GM21576 (cell line): Measurements from ENCODE around the gene TRAPPC6A.
A peak's percentile ranks its signal among the peaks of the same experiment; 100 is the strongest.

Experiments used
- ATAC-seq: cut with Tn5 transposase; IDR thresholded peaks from one replicate; pipeline ENCODE4 v1.9.1; 2021; ENCODE audit warnings: mild to moderate bottlenecking, moderate library complexity; ENCODE audit not compliant: unreplicated experiment

TRAPPC6A gene

DNA sequence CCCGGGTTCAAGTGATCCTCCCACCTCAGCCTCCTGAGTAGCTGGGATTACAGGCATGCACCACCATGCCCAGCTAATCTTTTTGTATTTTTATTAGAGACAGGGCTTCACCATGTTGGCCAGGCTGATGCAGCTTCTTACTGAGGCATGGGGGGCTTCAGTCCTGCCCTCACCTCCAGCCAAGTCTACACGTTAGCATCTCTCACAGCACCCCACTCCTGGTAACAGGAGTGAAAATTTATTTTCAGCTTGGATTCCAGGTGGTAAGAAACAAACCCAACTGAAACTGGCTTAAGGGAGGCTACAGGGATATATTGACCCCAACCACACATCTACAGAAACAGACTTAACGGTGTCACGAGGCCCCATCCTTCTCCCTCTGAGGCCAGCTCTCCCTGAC, 27.9 kb downstream of the TRAPPC6A start:
- ATAC-seq, result no peak

- no peak for ATAC-seq
Observed at GRCh38 chr19:45149129-45149528, 28.9 kb downstream of the TRAPPC6A start.

DNA sequence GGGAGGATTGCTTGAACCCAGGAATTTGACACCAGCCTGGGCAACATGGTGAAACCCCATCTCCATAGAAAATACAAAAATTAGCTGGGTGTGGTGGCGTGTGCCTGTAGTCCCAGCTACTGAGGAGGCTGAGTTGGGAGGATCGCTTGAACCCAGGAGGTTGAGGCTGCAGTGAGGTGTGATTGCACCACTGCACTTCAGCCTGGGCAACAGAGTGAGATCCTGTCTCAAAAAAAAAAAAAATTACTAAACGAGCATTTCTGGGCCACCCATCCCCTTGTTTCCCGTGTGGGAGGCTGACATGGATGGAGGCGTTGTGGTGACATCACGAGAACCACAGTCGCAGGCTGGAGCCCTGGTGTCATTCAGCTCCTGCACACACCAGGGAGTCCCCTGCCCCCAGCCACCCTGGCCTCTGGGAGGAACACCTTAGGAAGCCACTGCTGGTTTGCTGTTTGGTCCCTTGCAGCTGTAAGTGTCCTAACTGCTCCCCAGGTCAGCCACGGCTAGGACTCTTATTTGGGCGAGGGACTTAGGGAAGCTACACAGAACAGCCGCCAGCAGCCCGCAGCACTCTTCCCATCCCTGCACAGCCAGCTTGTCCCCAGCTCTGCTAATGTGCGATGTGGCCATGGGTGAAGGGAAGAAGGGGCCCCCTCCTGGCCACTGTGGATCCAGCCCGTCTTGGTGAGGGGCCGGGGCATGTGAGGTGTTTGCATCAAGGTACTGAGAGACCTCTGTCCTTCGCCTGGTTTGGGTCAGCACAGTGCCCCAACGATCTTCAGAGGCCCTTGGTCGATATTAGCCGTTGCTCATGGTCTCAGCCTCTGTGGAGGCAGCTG, 30.0 kb downstream of the TRAPPC6A start:
- ATAC-seq, result no peak

DNA sequence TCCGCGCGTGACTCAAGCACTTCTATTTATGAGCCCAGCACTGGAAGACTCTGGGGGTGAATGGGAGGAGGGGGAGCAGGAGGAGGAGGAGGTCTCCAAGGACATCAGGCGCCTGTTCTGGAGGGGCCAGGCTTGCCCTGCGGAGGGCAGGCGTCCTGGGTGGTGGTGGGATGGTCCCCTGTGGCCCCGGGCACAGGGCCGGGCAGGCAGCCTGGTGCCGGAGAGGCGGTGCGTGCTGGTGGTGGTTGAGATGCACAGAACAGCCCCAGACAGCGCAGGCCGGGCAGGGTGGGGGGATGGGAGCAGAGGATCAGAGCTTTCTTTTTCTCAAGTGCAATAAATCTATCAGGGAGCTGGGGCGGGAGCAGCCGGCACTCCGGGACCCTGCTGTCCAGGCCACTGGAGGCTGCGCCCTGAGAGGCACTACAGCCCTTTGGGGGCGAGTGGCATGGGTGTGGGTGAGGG, 31.3 kb downstream of the TRAPPC6A start:
- ATAC-seq, result no peak

DNA sequence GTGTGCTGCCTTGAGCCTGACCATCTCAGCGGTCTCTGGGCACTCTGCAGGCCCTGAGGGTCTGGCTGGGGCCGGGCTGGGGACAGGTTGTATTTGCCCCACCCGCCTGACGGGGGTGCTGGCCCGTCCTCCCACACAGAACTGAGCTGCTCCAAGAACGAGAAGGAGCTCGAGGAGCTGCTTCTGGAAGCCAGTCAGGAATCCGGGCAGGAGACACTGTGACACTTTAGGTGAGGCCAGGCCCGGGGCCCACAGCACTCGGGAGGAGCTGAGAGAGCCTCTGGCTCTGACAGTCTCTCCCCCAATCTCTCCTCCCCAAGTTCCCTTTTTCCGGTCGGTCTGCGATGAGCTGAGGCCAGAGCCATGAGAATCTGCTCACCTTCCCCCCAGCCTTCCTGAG, 31.8 kb downstream of the TRAPPC6A start:
- no peak for ATAC-seq

DNA sequence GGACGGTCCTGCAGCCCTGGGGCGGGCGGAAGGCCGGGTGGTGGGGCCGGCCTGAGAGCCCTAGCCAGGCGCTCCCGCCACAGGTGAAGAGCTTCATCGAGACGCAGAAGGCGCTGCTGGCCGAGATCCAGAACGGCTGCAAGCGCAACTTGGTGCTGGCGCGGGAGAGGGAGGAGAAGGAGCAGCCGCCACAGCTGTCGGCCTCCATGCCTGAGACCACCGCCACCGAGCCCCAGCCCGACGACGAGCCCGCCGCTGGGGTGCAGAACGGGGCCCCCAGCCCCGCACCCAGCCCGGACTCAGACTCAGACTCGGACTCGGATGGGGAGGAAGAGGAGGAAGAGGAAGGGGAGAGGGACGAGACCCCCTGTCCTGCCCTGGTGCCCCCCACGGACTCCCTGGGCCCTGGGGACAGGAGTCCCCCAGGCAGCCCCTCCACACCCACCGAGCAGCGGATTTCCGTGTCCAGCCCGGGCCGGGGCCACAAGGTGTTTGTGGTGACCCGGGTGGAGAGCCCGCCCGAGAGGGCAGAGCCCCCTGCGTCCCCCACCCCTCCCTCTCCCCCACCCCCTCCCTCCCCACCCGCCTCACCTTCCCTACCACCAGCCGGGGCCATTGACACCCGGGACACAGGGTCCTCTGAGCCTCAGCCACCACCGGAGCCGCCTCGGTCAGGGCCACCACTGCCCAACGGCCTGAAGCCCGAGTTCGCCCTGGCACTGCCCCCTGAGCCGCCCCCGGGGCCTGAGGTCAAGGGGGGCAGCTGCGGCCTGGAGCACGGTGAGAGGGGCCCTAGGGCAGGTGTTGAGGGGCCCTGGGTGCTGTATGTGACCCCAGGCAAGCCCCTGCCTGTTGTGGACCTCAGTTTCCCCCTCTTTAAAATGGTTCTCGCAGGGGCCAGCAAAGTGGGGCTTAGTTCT, 32.5 kb downstream of the TRAPPC6A start:
- ATAC-seq, result no peak

DNA sequence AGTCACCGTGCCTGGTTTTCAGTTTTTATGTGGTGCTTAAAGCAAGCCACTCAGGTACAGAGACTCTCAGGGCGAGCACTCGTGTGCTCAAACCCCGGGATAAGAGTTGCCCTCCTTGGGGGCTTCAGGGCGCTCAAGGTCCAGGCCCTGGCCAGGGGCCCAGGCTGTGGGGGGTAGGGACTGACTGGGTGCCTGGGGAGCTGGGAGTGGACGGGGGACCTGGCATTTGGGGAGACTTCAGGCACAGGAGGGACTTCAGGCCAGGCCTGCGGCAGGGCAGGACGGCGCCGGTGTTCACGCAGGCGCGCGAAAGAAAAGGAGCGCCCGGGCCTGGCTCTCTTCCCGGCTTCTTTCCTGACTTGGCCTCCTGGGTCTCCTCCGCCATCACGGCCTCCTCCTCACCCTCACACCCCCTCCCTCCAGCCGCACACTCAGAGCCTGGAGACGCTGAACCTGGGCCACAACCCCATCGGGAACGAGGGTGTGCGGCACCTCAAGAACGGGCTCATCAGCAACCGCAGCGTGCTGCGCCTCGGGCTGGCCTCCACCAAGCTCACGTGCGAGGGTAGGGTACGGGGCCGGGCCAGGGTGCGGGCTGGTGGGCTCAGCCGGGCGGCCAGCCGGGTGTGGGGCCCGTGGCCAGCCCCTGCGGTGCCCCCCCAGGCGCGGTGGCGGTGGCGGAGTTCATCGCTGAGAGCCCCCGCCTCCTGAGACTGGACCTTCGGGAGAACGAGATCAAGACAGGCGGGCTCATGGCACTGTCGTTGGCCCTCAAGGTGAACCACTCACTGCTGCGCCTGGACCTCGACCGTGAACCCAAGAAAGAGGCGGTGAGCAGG, 33.4 kb downstream of the TRAPPC6A start:
- ATAC-seq, result no peak

GRCh38 chr19:45142726-45143110, 35.3 kb downstream of the TRAPPC6A start:
- no peak for ATAC-seq

DNA sequence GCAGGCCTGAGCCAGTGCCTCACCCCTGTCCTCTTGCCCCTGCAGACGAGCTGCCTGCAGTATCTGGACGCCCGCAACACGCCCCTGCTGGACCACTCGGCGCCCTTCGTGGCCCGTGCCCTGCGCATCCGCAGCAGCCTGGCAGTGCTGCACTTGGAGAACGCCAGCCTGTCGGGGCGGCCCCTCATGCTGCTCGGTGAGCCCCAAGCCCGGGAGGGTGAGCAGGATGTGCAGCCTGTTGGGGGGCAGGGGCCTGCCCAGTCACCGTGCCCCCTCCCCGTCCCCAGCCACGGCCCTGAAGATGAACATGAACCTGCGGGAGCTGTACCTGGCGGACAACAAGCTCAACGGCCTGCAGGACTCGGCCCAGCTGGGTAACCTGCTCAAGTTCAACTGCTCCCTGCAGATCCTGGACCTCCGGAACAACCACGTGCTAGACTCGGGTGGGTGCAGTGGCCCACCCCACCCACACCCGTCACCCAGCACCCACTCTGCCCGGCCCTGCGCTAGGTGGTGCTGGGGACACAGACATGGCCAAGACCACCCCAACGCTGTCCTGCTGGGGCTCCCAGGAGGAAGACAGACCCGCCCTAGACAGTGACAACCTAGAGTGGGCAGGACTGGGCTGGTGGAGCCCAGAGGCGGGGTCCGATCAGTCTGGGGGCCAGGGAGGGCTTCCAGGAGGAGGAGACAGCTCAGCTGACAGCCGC, 35.9 kb downstream of the TRAPPC6A start:
- ATAC-seq, result no peak

DNA sequence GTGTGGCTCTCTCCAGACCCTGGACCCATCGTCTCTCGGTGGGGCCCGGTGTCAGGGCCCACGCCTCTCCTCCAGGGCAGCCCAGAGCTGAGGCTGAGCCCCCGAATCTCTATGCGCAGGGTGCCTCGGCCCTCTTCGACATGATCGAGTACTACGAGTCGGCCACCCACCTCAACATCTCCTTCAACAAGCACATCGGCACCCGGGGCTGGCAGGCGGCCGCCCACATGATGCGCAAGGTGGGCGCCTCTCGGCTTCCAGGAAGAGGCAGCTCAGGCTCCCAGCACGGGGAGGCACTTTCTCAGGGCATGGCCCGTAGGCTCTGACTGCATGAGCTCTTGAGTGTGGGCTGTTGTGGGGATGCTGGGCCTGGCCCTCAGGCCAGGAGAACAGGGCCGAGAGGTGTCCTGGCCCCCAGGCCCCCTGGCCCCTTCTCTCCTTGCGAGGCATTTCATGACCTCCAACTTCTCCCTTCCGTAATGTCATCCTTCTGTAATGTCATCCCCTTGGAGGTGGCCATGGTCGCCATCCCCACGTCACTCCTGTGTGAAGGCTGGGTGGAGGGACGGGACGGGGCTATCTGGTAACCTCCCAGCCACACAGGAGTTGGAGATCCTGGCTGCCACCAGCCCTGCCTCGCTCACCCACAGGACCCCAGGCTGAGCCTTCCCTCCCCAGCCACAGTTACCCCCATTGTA, 36.7 kb downstream of the TRAPPC6A start:
- ATAC-seq, result no peak

DNA sequence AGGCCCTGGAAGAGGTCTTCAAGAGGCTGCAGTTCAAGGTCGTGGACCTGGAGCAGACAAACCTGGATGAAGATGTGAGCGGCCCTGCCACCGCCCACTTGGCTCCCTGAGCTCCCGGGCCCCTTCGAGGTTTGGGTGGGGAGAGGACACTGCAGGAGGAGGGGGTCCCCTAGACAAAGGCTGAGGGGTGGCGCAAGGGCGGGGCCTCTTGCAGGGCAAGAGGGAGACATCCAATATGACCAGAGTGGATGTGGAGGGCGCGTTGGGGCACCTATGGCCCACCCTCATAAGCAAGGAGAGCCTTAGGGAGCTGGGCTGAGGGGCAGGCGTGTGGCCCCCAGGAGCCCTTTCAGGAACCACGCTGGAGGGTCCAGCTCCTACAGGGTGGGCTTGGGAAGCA, 37.5 kb downstream of the TRAPPC6A start:
- no peak for ATAC-seq

DNA sequence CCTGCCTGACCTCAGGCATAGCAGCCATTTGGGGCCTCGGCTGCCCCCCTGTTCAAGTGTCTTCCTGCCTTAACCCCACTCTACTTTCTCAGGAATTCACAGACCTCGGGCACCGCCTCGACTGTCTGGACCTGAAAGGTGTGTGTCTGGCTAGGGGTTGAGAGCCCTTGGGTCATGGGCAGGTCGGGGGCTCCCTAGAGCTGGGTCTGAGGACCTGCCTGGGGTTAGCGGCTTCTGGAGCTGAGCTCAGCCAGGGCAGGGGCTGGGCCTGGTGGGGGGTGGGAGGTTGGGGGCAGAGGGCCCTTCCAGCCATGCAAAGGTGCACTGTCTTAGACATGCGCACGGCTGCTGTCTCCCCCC, 37.9 kb downstream of the TRAPPC6A start:
- ATAC-seq, result no peak

GRCh38 chr19:45139286-45140143, 38.5 kb downstream of the TRAPPC6A start:
- no peak for ATAC-seq

DNA sequence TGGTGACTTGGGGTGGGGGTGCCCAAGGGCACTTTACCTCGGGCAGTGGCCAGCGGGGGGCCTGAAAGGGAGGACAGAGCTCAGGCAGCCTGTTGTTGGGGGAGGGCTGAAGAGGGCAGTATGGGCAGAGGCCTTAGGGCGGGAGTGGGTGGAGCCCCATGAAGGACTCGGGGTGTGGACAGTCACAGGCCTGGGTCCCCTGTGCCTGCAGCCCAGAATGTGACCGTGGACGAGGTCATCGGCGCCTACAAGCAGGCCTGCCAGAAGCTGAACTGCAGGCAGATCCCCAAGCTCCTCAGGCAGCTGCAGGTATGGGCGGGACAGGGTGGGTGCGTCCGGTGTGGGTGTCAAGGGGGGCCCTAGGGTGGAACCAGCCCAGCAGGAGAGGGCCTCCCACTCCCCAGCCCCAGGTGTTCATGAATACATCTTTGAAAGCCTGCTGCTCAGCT, 39.7 kb downstream of the TRAPPC6A start:
- no peak for ATAC-seq

GRCh38 chr19:45137179-45137761, 40.8 kb downstream of the TRAPPC6A start:
- ATAC-seq, result peak; percentile 69

GRCh38 chr19:45136507-45137178, 41.4 kb downstream of the TRAPPC6A start:
- no peak for ATAC-seq

DNA sequence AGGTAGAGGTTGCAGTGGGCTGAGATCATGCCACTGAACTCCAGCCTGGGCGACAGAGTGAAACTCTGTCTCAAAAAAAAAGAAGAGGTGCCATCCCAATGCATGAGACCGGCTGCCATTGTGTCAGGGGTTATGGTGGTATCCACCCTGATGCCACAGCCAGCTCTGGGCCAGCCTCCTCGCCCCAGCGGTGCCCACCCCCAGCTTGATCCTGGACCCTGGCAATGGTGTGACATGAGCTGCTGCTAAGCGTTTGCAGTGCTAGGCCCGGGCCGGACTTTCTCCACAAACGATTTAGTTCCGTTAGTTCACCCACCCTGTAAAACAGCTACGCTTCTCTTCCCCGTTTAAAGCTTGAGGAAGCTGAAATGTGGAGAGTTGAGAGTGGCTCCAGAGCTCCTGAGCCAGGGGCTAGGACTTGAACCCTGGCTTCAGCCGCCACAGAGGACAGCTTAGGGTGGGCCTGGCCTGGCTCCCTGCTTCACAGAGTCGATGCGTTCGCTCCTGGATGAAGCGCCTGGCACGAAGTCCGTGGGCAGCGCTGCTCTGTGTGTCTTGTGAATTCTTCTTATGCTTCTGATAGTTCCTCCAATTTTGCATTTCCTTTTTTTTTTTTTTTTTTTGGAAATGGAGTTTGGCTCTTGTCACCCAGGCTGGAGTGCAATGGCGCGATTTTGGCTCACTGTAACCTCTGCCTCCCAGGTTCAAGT, 42.7 kb downstream of the TRAPPC6A start:
- ATAC-seq, result no peak
